OCI-LY1 (cell line): ENCODE results near the gene SMIM13.

ENCODE experiments used
- H2AFZ ChIP-seq: fragments of 200-600 bp; sonication (generic), shearing (Covaris generic); 2 replicates; pipeline ENCODE4 v1.6.0; 2014; ENCODE audit warnings: antibody characterized with exemption, mild to moderate bottlenecking, low read length
- H3F3A ChIP-seq: fragments of 200-600 bp; sonication (generic), shearing (Covaris generic); 2 replicates; pipeline ENCODE4 v1.6.0; 2014; ENCODE audit warnings: mild to moderate bottlenecking, antibody characterized with exemption, low read length, moderate library complexity; ENCODE audit not compliant: insufficient read depth
- H3K27ac ChIP-seq: fragments of 200-600 bp; sonication (generic); 2 replicates; pipeline ENCODE4 v1.5.1; 2014; ENCODE audit warnings: low read length, mixed run types, mild to moderate bottlenecking, low read depth; ENCODE audit not compliant: poor library complexity, severe bottlenecking
- H3K27me3 ChIP-seq: fragments of 200-600 bp; sonication (generic); 2 replicates; pipeline ENCODE4 v1.6.0; 2014; ENCODE audit warnings: antibody characterized with exemption, mild to moderate bottlenecking, low read length, moderate library complexity; ENCODE audit not compliant: insufficient read depth
- H3K36me3 ChIP-seq: fragments of 200-600 bp; sonication (generic); 2 replicates; pipeline ENCODE4 v1.6.1; 2014; ENCODE audit warnings: mild to moderate bottlenecking, antibody characterized with exemption, low read length, moderate library complexity, mixed read lengths; ENCODE audit not compliant: insufficient read depth
- H3K4me1 ChIP-seq: fragments of 200-600 bp; sonication (generic); 2 replicates; pipeline ENCODE4 v1.5.1; 2014; ENCODE audit warnings: mild to moderate bottlenecking, low read length, moderate library complexity; ENCODE audit not compliant: insufficient read depth, severe bottlenecking
- H3K4me2 ChIP-seq: fragments of 200-600 bp; sonication (generic), shearing (Covaris generic); 2 replicates; pipeline ENCODE4 v1.6.1; 2014; ENCODE audit warnings: low read length
- H3K4me3 ChIP-seq: fragments of 200-600 bp; sonication (generic); 2 replicates; pipeline ENCODE4 v1.5.1; 2014; ENCODE audit warnings: low read length, low read depth, mild to moderate bottlenecking, mixed read lengths; ENCODE audit not compliant: poor library complexity, severe bottlenecking
- H3K79me2 ChIP-seq: fragments of 200-600 bp; shearing (Covaris generic); 2 replicates; pipeline ENCODE4 v1.6.1; 2016; ENCODE audit warnings: mixed run types, low read length, mixed read lengths; ENCODE audit not compliant: insufficient read depth
- H3K9ac ChIP-seq: fragments of 200-600 bp; sonication (generic), shearing (Covaris generic); 2 replicates; pipeline ENCODE4 v1.6.1; 2014; ENCODE audit warnings: mild to moderate bottlenecking, low read length, mixed read lengths
- H3K9me2 ChIP-seq: fragments of 200-600 bp; sonication (generic), shearing (Covaris generic); 2 replicates; pipeline ENCODE4 v1.6.1; 2014; ENCODE audit warnings: low read depth, mild to moderate bottlenecking, low read length, mixed read lengths
- H3K9me3 ChIP-seq: fragments of 200-600 bp; shearing (Covaris generic); 2 replicates; pipeline ENCODE4 v1.6.1; 2014; ENCODE audit warnings: low read length, mixed read lengths
- H4K20me1 ChIP-seq: fragments of 200-600 bp; sonication (generic), shearing (Covaris generic); 2 replicates; pipeline ENCODE4 v1.6.0; 2016; ENCODE audit warnings: mild to moderate bottlenecking, low read length; ENCODE audit not compliant: insufficient read depth
- EZH2 ChIP-seq: fragments of 200-600 bp; sonication (generic), shearing (Covaris generic); IDR thresholded peaks from 2 replicates; pipeline ENCODE4 v1.8.0; 2017; ENCODE audit warnings: borderline replicate concordance, mixed run types, mild to moderate bottlenecking, antibody characterized with exemption, low read length, moderate library complexity, mixed read lengths
- TF ChIP-seq, protein P1 (sequence below): fragments of 200-600 bp; sonication (generic), shearing (Covaris generic); IDR thresholded peaks from 2 replicates; pipeline ENCODE4 v1.5.1; 2017; ENCODE audit warnings: mild to moderate bottlenecking, antibody characterized with exemption, low read length, moderate library complexity, mixed read lengths

SMIM13 gene

DNA sequence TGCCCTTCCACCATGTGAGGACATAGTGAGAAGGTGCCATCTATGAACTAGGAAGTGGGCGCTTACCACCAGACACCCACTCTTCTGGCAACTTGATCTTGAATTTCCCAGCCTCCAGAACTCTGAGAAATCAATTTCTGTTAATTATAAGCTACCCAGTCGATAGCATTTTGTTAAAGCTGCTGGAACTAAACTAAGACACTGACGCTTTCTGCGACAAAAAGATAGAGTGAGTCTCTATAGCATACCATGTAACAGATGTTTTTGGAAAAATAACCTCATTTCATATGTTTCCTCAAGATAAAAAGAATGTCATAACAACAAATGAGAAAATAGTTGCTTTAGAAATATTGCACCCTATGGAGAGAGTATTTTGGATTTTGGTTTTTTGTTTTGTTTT is 15.4 kb upstream of the SMIM13 start:
- H3K4me3 ChIP-seq = no peak overlapping the region
- no peak overlapping the region for H3K27ac ChIP-seq
- H3K9ac ChIP-seq = no peak overlapping the region
- H3K4me2 ChIP-seq = no peak overlapping the region
- no peaks in the 10 kb centered on the region for H3K9me3 ChIP-seq
- H2AFZ ChIP-seq = no peak overlapping the region
- no peaks in the 10 kb centered on the region for H3K36me3 ChIP-seq
- no peaks in the 10 kb centered on the region for H3K79me2 ChIP-seq
- H3K27me3 ChIP-seq = 0 out of 2 replicates have a peak, but pooled peaks cover 6% of the 10 kb centered on the region
- no peaks in the 10 kb centered on the region for H3K4me1 ChIP-seq
- no peak for TF ChIP-seq EZH2
- TF ChIP-seq, protein P1, sequence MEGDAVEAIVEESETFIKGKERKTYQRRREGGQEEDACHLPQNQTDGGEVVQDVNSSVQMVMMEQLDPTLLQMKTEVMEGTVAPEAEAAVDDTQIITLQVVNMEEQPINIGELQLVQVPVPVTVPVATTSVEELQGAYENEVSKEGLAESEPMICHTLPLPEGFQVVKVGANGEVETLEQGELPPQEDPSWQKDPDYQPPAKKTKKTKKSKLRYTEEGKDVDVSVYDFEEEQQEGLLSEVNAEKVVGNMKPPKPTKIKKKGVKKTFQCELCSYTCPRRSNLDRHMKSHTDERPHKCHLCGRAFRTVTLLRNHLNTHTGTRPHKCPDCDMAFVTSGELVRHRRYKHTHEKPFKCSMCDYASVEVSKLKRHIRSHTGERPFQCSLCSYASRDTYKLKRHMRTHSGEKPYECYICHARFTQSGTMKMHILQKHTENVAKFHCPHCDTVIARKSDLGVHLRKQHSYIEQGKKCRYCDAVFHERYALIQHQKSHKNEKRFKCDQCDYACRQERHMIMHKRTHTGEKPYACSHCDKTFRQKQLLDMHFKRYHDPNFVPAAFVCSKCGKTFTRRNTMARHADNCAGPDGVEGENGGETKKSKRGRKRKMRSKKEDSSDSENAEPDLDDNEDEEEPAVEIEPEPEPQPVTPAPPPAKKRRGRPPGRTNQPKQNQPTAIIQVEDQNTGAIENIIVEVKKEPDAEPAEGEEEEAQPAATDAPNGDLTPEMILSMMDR = no peak
- no peaks in the 10 kb centered on the region for H4K20me1 ChIP-seq
- H3F3A ChIP-seq = no peaks in the 10 kb centered on the region
- no peaks in the 10 kb centered on the region for H3K9me2 ChIP-seq

DNA sequence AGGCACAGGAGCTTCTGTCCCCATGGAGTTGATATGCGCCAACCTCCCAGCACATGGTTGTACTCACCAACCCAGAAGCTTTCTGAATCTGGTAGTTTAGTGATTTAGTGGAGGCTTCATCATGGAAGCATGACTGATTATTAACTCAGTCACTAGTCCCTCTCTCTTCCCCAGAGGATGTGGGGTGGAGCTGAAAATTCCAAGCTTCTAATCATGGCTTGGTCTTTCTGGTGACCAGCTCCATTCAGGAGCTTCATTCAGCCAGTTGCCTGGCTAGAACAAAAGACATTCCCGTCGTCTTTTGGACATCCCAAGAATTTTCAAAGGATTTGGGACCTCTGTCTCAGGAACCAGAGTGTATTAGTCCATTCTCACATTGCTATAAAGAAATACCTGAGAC is 13.3 kb upstream of the SMIM13 start:
- no peaks in the 10 kb centered on the region for H3K9me2 ChIP-seq
- H4K20me1 ChIP-seq = no peaks in the 10 kb centered on the region
- no peaks in the 10 kb centered on the region for H3K9me3 ChIP-seq
- H2AFZ ChIP-seq = no peak overlapping the region
- H3K4me1 ChIP-seq = no peaks in the 10 kb centered on the region
- no peak overlapping the region for H3K4me2 ChIP-seq
- no peak overlapping the region for H3K27ac ChIP-seq
- H3K36me3 ChIP-seq = no peaks in the 10 kb centered on the region
- no peak overlapping the region for H3K9ac ChIP-seq
- H3F3A ChIP-seq = no peaks in the 10 kb centered on the region
- 0 out of 2 replicates have a peak, but pooled peaks cover 6% of the 10 kb centered on the region for H3K27me3 ChIP-seq
- no peak overlapping the region for H3K4me3 ChIP-seq
- no peaks in the 10 kb centered on the region for H3K79me2 ChIP-seq
- TF ChIP-seq, protein P1 = no peak
- TF ChIP-seq EZH2 = no peak

DNA sequence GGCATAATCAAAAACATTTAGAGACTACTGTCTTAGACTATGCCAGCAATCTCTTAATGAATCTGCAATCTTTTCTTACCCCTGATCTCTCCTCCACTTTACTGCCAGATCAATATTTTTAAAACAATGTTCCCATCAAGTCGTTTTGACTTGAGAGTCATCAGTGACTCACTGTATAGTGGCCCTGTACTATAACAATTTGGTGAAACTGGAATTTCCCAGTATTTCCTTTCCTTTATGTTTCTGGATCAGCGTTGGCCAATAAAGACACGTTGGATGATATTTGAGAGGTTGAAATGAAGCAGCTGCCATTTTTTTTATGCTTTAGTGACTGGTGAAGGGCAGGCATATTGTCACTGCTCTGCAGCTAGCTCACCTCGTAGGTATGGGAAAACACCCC is 10.1 kb upstream of the SMIM13 start:
- no peaks in the 10 kb centered on the region for H3K4me1 ChIP-seq
- no peak overlapping the region for H3K4me2 ChIP-seq
- no peaks in the 10 kb centered on the region for H4K20me1 ChIP-seq
- H3F3A ChIP-seq = no peaks in the 10 kb centered on the region
- no peaks in the 10 kb centered on the region for H3K9me2 ChIP-seq
- no peak for TF ChIP-seq EZH2
- TF ChIP-seq, protein P1 = no peak
- H3K79me2 ChIP-seq = no peaks in the 10 kb centered on the region
- no peaks in the 10 kb centered on the region for H3K9me3 ChIP-seq
- H3K4me3 ChIP-seq = no peak overlapping the region
- no peak overlapping the region for H3K27ac ChIP-seq
- H3K9ac ChIP-seq = no peak overlapping the region
- H3K27me3 ChIP-seq = 0 out of 2 replicates have a peak, but pooled peaks cover 6% of the 10 kb centered on the region
- no peaks in the 10 kb centered on the region for H3K36me3 ChIP-seq
- H2AFZ ChIP-seq = no peak overlapping the region
